Epithelial cell of esophagus (primary cell): Measurements from ENCODE around the gene FOS.

Experiments used
- DNase-seq: peaks from one replicate; pipeline ENCODE4 v3.0.0; 2010; ENCODE audit warnings: low read depth
- H3K4me3 ChIP-seq: 2 replicates; pipeline ENCODE4 v1.5.1; 2011; ENCODE audit warnings: mild to moderate bottlenecking, low read length, control low read depth
- TF ChIP-seq, protein P1 (sequence below): IDR thresholded peaks from 2 replicates; pipeline ENCODE4 v1.5.1; 2011; ENCODE audit warnings: low read depth, mild to moderate bottlenecking, low read length, control low read depth, inconsistent platforms; ENCODE audit not compliant: insufficient read depth; ENCODE audit errors: missing control alignments

Gene FOS

DNA sequence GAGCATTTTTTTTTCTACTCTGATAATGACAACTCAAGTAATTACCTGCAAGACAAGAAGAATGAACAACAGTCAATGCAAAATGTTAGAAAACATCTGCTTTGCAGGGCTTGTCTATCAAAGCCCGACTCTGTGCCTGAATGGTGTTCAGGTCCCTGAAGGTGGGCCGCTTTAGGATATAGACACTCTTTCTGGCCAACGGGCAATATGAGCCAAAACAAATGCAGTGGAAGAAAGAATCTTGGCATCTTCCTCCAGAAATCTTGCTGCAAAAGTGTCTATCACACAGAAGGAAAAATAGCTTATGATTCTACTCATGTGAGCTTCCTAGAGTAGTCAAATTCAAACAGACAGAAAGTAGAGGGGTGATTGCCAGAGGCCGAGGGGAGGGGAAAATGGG is 32.7 kb downstream of the FOS start:
- TF ChIP-seq, protein P1, sequence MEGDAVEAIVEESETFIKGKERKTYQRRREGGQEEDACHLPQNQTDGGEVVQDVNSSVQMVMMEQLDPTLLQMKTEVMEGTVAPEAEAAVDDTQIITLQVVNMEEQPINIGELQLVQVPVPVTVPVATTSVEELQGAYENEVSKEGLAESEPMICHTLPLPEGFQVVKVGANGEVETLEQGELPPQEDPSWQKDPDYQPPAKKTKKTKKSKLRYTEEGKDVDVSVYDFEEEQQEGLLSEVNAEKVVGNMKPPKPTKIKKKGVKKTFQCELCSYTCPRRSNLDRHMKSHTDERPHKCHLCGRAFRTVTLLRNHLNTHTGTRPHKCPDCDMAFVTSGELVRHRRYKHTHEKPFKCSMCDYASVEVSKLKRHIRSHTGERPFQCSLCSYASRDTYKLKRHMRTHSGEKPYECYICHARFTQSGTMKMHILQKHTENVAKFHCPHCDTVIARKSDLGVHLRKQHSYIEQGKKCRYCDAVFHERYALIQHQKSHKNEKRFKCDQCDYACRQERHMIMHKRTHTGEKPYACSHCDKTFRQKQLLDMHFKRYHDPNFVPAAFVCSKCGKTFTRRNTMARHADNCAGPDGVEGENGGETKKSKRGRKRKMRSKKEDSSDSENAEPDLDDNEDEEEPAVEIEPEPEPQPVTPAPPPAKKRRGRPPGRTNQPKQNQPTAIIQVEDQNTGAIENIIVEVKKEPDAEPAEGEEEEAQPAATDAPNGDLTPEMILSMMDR = no peak
- DNase-seq = no peak

DNA sequence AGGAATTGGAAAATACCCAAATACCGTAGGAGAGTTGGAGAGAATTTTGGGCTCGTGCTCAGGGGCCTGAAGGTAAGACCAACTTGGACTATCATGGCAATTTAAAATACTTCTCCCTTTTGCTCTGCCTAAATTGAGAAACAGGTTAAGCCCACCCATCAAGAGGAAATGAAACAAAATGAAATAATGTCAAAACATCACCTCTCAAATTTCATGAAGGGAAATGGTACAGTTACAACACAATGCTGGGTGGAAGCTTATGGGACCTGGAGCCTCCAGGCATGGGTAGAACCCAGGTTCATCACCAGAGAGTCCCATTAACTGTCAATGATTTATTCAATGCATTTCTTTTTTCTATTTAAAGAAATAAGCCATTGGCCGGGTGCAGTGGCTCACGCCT is 33.7 kb downstream of the FOS start:
- TF ChIP-seq, protein P1 = no peak
- DNase-seq = no peak
- no peak overlapping the region for H3K4me3 ChIP-seq

More for the DNA sequence above, 32.7 kb downstream of the FOS start:
- H3K4me3 ChIP-seq = no peak overlapping the region

GRCh38 chr14:75313294-75313693 is 34.7 kb downstream of the FOS start:
- no peak for DNase-seq

DNA sequence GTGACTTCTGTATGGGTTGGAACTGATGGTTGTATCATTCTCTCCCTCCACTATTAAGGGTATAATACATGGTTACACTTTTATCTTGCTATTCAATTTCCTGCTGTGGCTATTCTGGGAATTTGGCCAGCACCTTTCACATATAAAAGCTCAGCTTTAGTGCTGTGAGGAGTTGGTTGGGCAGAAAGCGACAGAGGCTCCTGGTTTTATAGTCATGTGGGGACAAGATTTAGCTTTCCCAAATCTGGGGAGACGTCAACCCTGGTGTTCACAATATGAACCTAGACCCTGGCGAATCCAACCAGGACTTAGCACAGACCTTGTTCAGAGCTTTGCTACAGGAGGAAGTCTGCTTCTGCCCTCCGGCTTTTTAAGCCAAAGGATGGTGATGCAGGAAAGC is 36.5 kb downstream of the FOS start:
- TF ChIP-seq, protein P1 = no peak
- H3K4me3 ChIP-seq = no peak overlapping the region
- peak; percentile 13 for DNase-seq

More at GRCh38 chr14:75313294-75313693, 34.7 kb downstream of the FOS start:
- TF ChIP-seq, protein P1 = no peak
- H3K4me3 ChIP-seq = no peak overlapping the region

DNA sequence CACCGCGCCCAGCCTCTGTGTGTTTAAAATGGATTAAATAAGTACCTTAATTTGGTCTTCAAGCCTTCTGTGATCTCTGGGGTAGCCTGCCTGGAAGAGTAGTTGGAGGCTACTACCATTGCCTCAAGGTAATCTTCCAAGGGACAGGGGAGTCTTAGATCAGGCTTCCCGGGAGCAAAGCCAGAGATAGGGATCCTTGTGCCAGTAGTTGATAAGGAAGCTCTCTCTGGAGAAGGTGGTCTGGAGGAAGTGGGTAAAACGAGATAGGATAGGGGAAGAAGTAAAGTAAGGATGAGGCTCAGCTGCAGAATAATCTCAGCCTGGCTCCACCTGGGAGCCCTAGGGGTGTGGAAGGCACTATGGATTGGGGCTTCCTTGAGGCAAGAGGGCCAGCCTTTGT is 38.5 kb downstream of the FOS start:
- no peak for DNase-seq

DNA sequence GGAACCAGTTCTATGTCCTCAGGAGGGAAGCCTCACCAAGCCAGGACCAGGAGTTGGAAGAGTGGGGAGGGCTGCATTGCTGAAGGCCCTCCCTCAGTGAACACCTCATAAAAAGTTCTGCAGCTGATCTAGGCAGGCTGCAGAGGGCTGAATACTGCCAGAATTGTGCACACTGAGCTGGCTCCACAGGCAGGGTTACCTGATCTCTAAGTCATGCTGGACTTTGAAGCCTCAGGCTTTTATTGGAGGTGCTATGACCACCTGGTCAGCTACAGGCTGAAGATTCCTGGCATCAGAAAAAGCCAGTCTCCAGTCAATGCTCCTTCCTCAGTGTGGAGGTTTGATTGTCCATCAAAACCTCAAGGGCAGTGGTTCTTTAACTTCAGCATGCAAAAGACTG is 39.7 kb downstream of the FOS start:
- no peak overlapping the region for H3K4me3 ChIP-seq
- no peak for DNase-seq
- TF ChIP-seq, protein P1 = no peak

More for the DNA sequence above, 38.5 kb downstream of the FOS start:
- H3K4me3 ChIP-seq = no peak overlapping the region
- TF ChIP-seq, protein P1 = no peak

GRCh38 chr14:75319021-75319420 is 40.4 kb downstream of the FOS start:
- no peak for DNase-seq
- TF ChIP-seq, protein P1 = no peak
- H3K4me3 ChIP-seq = no peak overlapping the region
